Measurements from ENCODE around the gene TFAP2E.

Gene TFAP2E

GRCh38 chr1:35597870-35598269 lies 24.8 kb downstream of the TFAP2E start:
- Histone ChIP-seq H3K27ac (ENCODE audit: low read length) (no peak overlapping the region), H3K36me3 (ENCODE audit: control insufficient read depth, insufficient read depth, low read length) (peaks cover 3% of the 10 kb centered on the region; the same call in 1 of the 2 replicates), H3K4me1 (ENCODE audit: control insufficient read depth, insufficient read depth, low read length) (no peaks in the 10 kb centered on the region), H3K4me3 (ENCODE audit: low read length) (no peak overlapping the region), H3K9me3 (ENCODE audit: control insufficient read depth, insufficient read depth, low read length) (no peaks in the 10 kb centered on the region), H3K27me3 (ENCODE audit: control insufficient read depth, insufficient read depth, low read length) (no peaks in the 10 kb centered on the region)
- no peak for DNase-seq (ENCODE audit: low read depth, low spot score)
- WGBS (ENCODE audit: insufficient coverage, insufficient read length) = no CpG with 5 or more reads among the region's 5 CpGs

GRCh38 chr1:35598895-35599294 lies 25.8 kb downstream of the TFAP2E start:
- Histone ChIP-seq H3K27ac (ENCODE audit: low read length) (no peak overlapping the region), H3K4me1 (ENCODE audit: control insufficient read depth, insufficient read depth, low read length) (no peaks in the 10 kb centered on the region), H3K9me3 (ENCODE audit: control insufficient read depth, insufficient read depth, low read length) (no peaks in the 10 kb centered on the region), H3K4me3 (ENCODE audit: low read length) (no peak overlapping the region), H3K27me3 (ENCODE audit: control insufficient read depth, insufficient read depth, low read length) (no peaks in the 10 kb centered on the region), H3K36me3 (ENCODE audit: control insufficient read depth, insufficient read depth, low read length) (peaks cover 6% of the 10 kb centered on the region; the same call in 1 of the 2 replicates)
- no peak for DNase-seq (ENCODE audit: low read depth, low spot score)
- no CpG with 5 or more reads among the region's 2 CpGs for WGBS (ENCODE audit: insufficient coverage, insufficient read length)

GRCh38 chr1:35599411-35599810 lies 26.3 kb downstream of the TFAP2E start:
- Histone ChIP-seq H3K27me3 (ENCODE audit: control insufficient read depth, insufficient read depth, low read length) (no peaks in the 10 kb centered on the region), H3K36me3 (ENCODE audit: control insufficient read depth, insufficient read depth, low read length) (peaks cover 6% of the 10 kb centered on the region; the same call in 1 of the 2 replicates)
- WGBS (ENCODE audit: insufficient coverage, insufficient read length) = 100% methylated on average over 3 of the region's 3 CpGs

GRCh38 chr1:35600593-35600992 lies 27.5 kb downstream of the TFAP2E start:
- H3K4me1 ChIP-seq (ENCODE audit: control insufficient read depth, insufficient read depth, low read length) = no peaks in the 10 kb centered on the region
- H3K27ac ChIP-seq (ENCODE audit: low read length) = no peak overlapping the region
- no peak for DNase-seq (ENCODE audit: low read depth, low spot score)
- no peaks in the 10 kb centered on the region for H3K9me3 ChIP-seq (ENCODE audit: control insufficient read depth, insufficient read depth, low read length)
- no peaks in the 10 kb centered on the region for H3K27me3 ChIP-seq (ENCODE audit: control insufficient read depth, insufficient read depth, low read length)
- no peak overlapping the region for H3K4me3 ChIP-seq (ENCODE audit: low read length)
- no CpG with 5 or more reads among the region's 3 CpGs for WGBS (ENCODE audit: insufficient coverage, insufficient read length)
- H3K36me3 ChIP-seq (ENCODE audit: control insufficient read depth, insufficient read depth, low read length) = peaks cover 9% of the 10 kb centered on the region; the same call in 1 of the 2 replicates

More at GRCh38 chr1:35599411-35599810, 26.3 kb downstream of the TFAP2E start:
- Histone ChIP-seq H3K27ac (ENCODE audit: low read length) (no peak overlapping the region), H3K9me3 (ENCODE audit: control insufficient read depth, insufficient read depth, low read length) (no peaks in the 10 kb centered on the region), H3K4me3 (ENCODE audit: low read length) (no peak overlapping the region), H3K4me1 (ENCODE audit: control insufficient read depth, insufficient read depth, low read length) (no peaks in the 10 kb centered on the region)
- DNase-seq (ENCODE audit: low read depth, low spot score) = no peak

GRCh38 chr1:35603468-35603867 lies 30.4 kb downstream of the TFAP2E start:
- Histone ChIP-seq H3K9me3 (ENCODE audit: control insufficient read depth, insufficient read depth, low read length) (no peaks in the 10 kb centered on the region), H3K27me3 (ENCODE audit: control insufficient read depth, insufficient read depth, low read length) (no peaks in the 10 kb centered on the region), H3K36me3 (ENCODE audit: control insufficient read depth, insufficient read depth, low read length) (peaks cover 9% of the 10 kb centered on the region; the same call in 1 of the 2 replicates), H3K4me3 (ENCODE audit: low read length) (no peak overlapping the region), H3K27ac (ENCODE audit: low read length) (no peak overlapping the region), H3K4me1 (ENCODE audit: control insufficient read depth, insufficient read depth, low read length) (no peaks in the 10 kb centered on the region)
- no CpG with 5 or more reads among the region's 3 CpGs for WGBS (ENCODE audit: insufficient coverage, insufficient read length)
- DNase-seq (ENCODE audit: low read depth, low spot score) = no peak

GRCh38 chr1:35603941-35604340 lies 30.8 kb downstream of the TFAP2E start:
- H3K36me3 ChIP-seq (ENCODE audit: control insufficient read depth, insufficient read depth, low read length) = peaks cover 10% of the 10 kb centered on the region

GRCh38 chr1:35605071-35605866 lies 32.2 kb downstream of the TFAP2E start:
- Histone ChIP-seq H3K27ac (ENCODE audit: low read length) (no peak overlapping the region), H3K4me1 (ENCODE audit: control insufficient read depth, insufficient read depth, low read length) (no peaks in the 10 kb centered on the region), H3K4me3 (ENCODE audit: low read length) (no peak overlapping the region), H3K9me3 (ENCODE audit: control insufficient read depth, insufficient read depth, low read length) (no peaks in the 10 kb centered on the region), H3K36me3 (ENCODE audit: control insufficient read depth, insufficient read depth, low read length) (peaks cover 13% of the 10 kb centered on the region), H3K27me3 (ENCODE audit: control insufficient read depth, insufficient read depth, low read length) (no peaks in the 10 kb centered on the region)
- no peak for DNase-seq (ENCODE audit: low read depth, low spot score)
- WGBS (ENCODE audit: insufficient coverage, insufficient read length) = no CpG with 5 or more reads among the region's 6 CpGs

More at GRCh38 chr1:35603941-35604340, 30.8 kb downstream of the TFAP2E start:
- Histone ChIP-seq H3K4me3 (ENCODE audit: low read length) (no peak overlapping the region), H3K27ac (ENCODE audit: low read length) (no peak overlapping the region), H3K4me1 (ENCODE audit: control insufficient read depth, insufficient read depth, low read length) (no peaks in the 10 kb centered on the region), H3K9me3 (ENCODE audit: control insufficient read depth, insufficient read depth, low read length) (no peaks in the 10 kb centered on the region), H3K27me3 (ENCODE audit: control insufficient read depth, insufficient read depth, low read length) (no peaks in the 10 kb centered on the region)
- DNase-seq (ENCODE audit: low read depth, low spot score) = no peak
- no CpG with 5 or more reads among the region's 4 CpGs for WGBS (ENCODE audit: insufficient coverage, insufficient read length)

GRCh38 chr1:35605867-35606182 lies 32.7 kb downstream of the TFAP2E start:
- Histone ChIP-seq H3K27me3 (ENCODE audit: control insufficient read depth, insufficient read depth, low read length) (no peaks in the 10 kb centered on the region), H3K27ac (ENCODE audit: low read length) (no peak overlapping the region), H3K4me1 (ENCODE audit: control insufficient read depth, insufficient read depth, low read length) (no peaks in the 10 kb centered on the region), H3K36me3 (ENCODE audit: control insufficient read depth, insufficient read depth, low read length) (peaks cover 13% of the 10 kb centered on the region), H3K9me3 (ENCODE audit: control insufficient read depth, insufficient read depth, low read length) (no peaks in the 10 kb centered on the region), H3K4me3 (ENCODE audit: low read length) (no peak overlapping the region)
- no peak for DNase-seq (ENCODE audit: low read depth, low spot score)
- WGBS (ENCODE audit: insufficient coverage, insufficient read length) = no CpG with 5 or more reads among the region's 4 CpGs

GRCh38 chr1:35611655-35612054 lies 38.5 kb downstream of the TFAP2E start:
- Histone ChIP-seq H3K4me1 (ENCODE audit: control insufficient read depth, insufficient read depth, low read length) (no peaks in the 10 kb centered on the region), H3K27me3 (ENCODE audit: control insufficient read depth, insufficient read depth, low read length) (no peaks in the 10 kb centered on the region), H3K9me3 (ENCODE audit: control insufficient read depth, insufficient read depth, low read length) (no peaks in the 10 kb centered on the region), H3K36me3 (ENCODE audit: control insufficient read depth, insufficient read depth, low read length) (peaks cover 4% of the 10 kb centered on the region), H3K27ac (ENCODE audit: low read length) (no peak overlapping the region), H3K4me3 (ENCODE audit: low read length) (no peak overlapping the region)
- DNase-seq (ENCODE audit: low read depth, low spot score) = no peak
- no CpG with 5 or more reads among the region's 7 CpGs for WGBS (ENCODE audit: insufficient coverage, insufficient read length)

GRCh38 chr1:35615440-35615839 lies 42.3 kb downstream of the TFAP2E start:
- no peak overlapping the region for H3K27ac ChIP-seq (ENCODE audit: low read length)
- no CpG with 5 or more reads among the region's 8 CpGs for WGBS (ENCODE audit: insufficient coverage, insufficient read length)
- H3K27me3 ChIP-seq (ENCODE audit: control insufficient read depth, insufficient read depth, low read length) = no peaks in the 10 kb centered on the region
- no peak overlapping the region for H3K4me3 ChIP-seq (ENCODE audit: low read length)
- no peaks in the 10 kb centered on the region for H3K9me3 ChIP-seq (ENCODE audit: control insufficient read depth, insufficient read depth, low read length)
- no peak for DNase-seq (ENCODE audit: low read depth, low spot score)
- H3K4me1 ChIP-seq (ENCODE audit: control insufficient read depth, insufficient read depth, low read length) = no peaks in the 10 kb centered on the region
- no peaks in the 10 kb centered on the region; the same call in 1 of the 2 replicates for H3K36me3 ChIP-seq (ENCODE audit: control insufficient read depth, insufficient read depth, low read length)
